GM10847 (cell line): ENCODE results near the gene NHLH2.

Source experiments
- POLR2A ChIP-seq: IDR thresholded peaks from 2 replicates; pipeline ENCODE4 v1.6.1; 2011; ENCODE audit not compliant: insufficient read length; ENCODE audit errors: extremely low read depth

The NHLH2 gene

GRCh38 chr1:115840605-115841460, at the start of gene NHLH2:
TSS of gene NHLH2 (minus strand) at chr1:115841126. CDS start at chr1:115838372, 2,754 bp downstream.
- TF ChIP-seq POLR2A, result no peak

GRCh38 chr1:115890580-115890979, 49.7 kb upstream of the NHLH2 start:
- no peak for TF ChIP-seq POLR2A

GRCh38 chr1:115888976-115889375, 48.0 kb upstream of the NHLH2 start:
- no peak for TF ChIP-seq POLR2A

GRCh38 chr1:115882913-115883902, 42.3 kb upstream of the NHLH2 start:
- TF ChIP-seq POLR2A, result no peak

- no peak for TF ChIP-seq POLR2A
Observed at GRCh38 chr1:115880981-115881672, 40.2 kb upstream of the NHLH2 start.

- TF ChIP-seq POLR2A, result no peak
Observed at GRCh38 chr1:115879977-115880376, 39.1 kb upstream of the NHLH2 start.

- no peak for TF ChIP-seq POLR2A
Observed at GRCh38 chr1:115877511-115877910, 36.6 kb upstream of the NHLH2 start.

- TF ChIP-seq POLR2A, result no peak
Observed at GRCh38 chr1:115874904-115875303, 34.0 kb upstream of the NHLH2 start.

- TF ChIP-seq POLR2A, result no peak
Observed at GRCh38 chr1:115874497-115874896, 33.6 kb upstream of the NHLH2 start.

GRCh38 chr1:115873184-115873583, 32.3 kb upstream of the NHLH2 start:
- TF ChIP-seq POLR2A, result no peak

- no peak for TF ChIP-seq POLR2A
Observed at GRCh38 chr1:115869064-115869463, 28.1 kb upstream of the NHLH2 start.

- no peak for TF ChIP-seq POLR2A
Observed at GRCh38 chr1:115867216-115867615, 26.3 kb upstream of the NHLH2 start.

GRCh38 chr1:115865704-115866380, 24.9 kb upstream of the NHLH2 start:
- no peak for TF ChIP-seq POLR2A

- no peak for TF ChIP-seq POLR2A
Observed at GRCh38 chr1:115862403-115862802, 21.5 kb upstream of the NHLH2 start.

- TF ChIP-seq POLR2A, result no peak
Observed at GRCh38 chr1:115854005-115854404, 13.1 kb upstream of the NHLH2 start.
